ENCODE data around the gene IER5L. TPM values are rescaled to one million over a fixed set of nuclear protein-coding genes. Genes with fewer than 3 reads are reported as not detected.

IER5L gene
- total RNA-seq, 4 donors from 2014 or later = 13.0 to 31.5 (median 25.3) TPM

GRCh38 chr9:129182625-129183494 is 4.8 kb upstream of the IER5L start:
- Histone ChIP-seq H3K4me1 (peaks cover 0 to 19% (median 5%) of the 10 kb centered on the region in 4 donors), H3K4me3 (no peak overlapping the region), H3K27me3 (no peaks in the 10 kb centered on the region), H3K9me3 (peaks cover 0 to 4% (median 0%) of the 10 kb centered on the region in 4 donors), H3K36me3 (no peaks in the 10 kb centered on the region), H3K27ac (no peak overlapping the region)
- WGBS, 2 donors = 67 to 72% methylated on average over 19 of the region's 20 CpGs
- TF ChIP-seq POLR2A (IDR thresholded peaks at IDR 0.05) (no peak), EP300 (IDR thresholded peaks at IDR 0.05) (no peak), CTCF (IDR thresholded peaks at IDR 0.05) (peak in 3 of 5 experiments; percentile 7 to 30 (median 30))
- peak in 1 of 2 donors; percentile 35 for DNase-seq (ENCODE audit: low spot score in 2 of 2)

- H3K4me1 ChIP-seq = peaks cover 0 to 19% (median 5%) of the 10 kb centered on the region in 4 donors
- no peaks in the 10 kb centered on the region for H3K36me3 ChIP-seq
- H3K9me3 ChIP-seq = peaks cover 0 to 2% (median 0%) of the 10 kb centered on the region in 4 donors
- no peak overlapping the region for H3K27ac ChIP-seq
- 86 to 89% methylated on average over 4 of the region's 4 CpGs for WGBS, 2 donors
- no peak for DNase-seq (ENCODE audit: low spot score in 2 of 2)
- no peaks in the 10 kb centered on the region for H3K27me3 ChIP-seq
- no peak overlapping the region for H3K4me3 ChIP-seq
- TF ChIP-seq CTCF (IDR thresholded peaks at IDR 0.05) = no peak
- TF ChIP-seq EP300 (IDR thresholded peaks at IDR 0.05) = no peak
- no peak for TF ChIP-seq POLR2A (IDR thresholded peaks at IDR 0.05)
These were observed 4.1 kb upstream of the IER5L start for GRCh38 chr9:129182122-129182521.

GRCh38 chr9:129181246-129181645 is 3.2 kb upstream of the IER5L start:
- no peak overlapping the region for H3K27ac ChIP-seq
- H3K4me3 ChIP-seq = no peak overlapping the region

GRCh38 chr9:129178568-129179382 is 714 bp upstream of the IER5L start:
- Histone ChIP-seq H3K27ac (no peak overlapping the region), H3K36me3 (no peaks in the 10 kb centered on the region), H3K4me1 (peaks cover 0 to 28% (median 14%) of the 10 kb centered on the region in 4 donors), H3K4me3 (peak overlapping the region in 3 of 4 donors; percentile 6 to 85 (median 82)), H3K27me3 (no peaks in the 10 kb centered on the region), H3K9me3 (no peaks in the 10 kb centered on the region)
- DNase-seq (ENCODE audit: low spot score in 2 of 2) = no peak
- no peak for TF ChIP-seq EP300 (IDR thresholded peaks at IDR 0.05)
- no peak for TF ChIP-seq POLR2A (IDR thresholded peaks at IDR 0.05)
- TF ChIP-seq CTCF (IDR thresholded peaks at IDR 0.05) = no peak
- 23 to 40% methylated on average over 19 to 39 of the region's 45 CpGs for WGBS, 2 donors

More at GRCh38 chr9:129181246-129181645, 3.2 kb upstream of the IER5L start:
- no peak for TF ChIP-seq EP300 (IDR thresholded peaks at IDR 0.05)
- no peak for TF ChIP-seq POLR2A (IDR thresholded peaks at IDR 0.05)
- TF ChIP-seq CTCF (IDR thresholded peaks at IDR 0.05) = no peak
- WGBS, 2 donors = 72 to 78% methylated on average over 5 of the region's 5 CpGs
- no peaks in the 10 kb centered on the region for H3K27me3 ChIP-seq
- no peaks in the 10 kb centered on the region for H3K36me3 ChIP-seq
- DNase-seq (ENCODE audit: low spot score in 2 of 2) = no peak
- no peaks in the 10 kb centered on the region for H3K9me3 ChIP-seq
- peaks cover 0 to 19% (median 5%) of the 10 kb centered on the region in 4 donors for H3K4me1 ChIP-seq

Data from tibial nerve (tissue), 4 donors.